HCEC 1CT (cell line): Measurements from ENCODE around the gene SPG11.
"Not testable (repeated sequence)": the region's sequence is repeated elsewhere in the genome, so short reads cannot be mapped to it uniquely, and the experiment has no call there.

ENCODE experiments used
- DNase-seq: peaks from one replicate; pipeline ENCODE4 v3.0.0-alpha.2; 2017

SPG11 gene

GRCh38 chr15:44673639-44674038 is 10.2 kb upstream of the SPG11 start:
- no peak for DNase-seq

GRCh38 chr15:44670087-44670950 is 6.9 kb upstream of the SPG11 start:
- no peak for DNase-seq

GRCh38 chr15:44668921-44669320 is 5.5 kb upstream of the SPG11 start:
- DNase-seq: no peak

- DNase-seq: no peak
These were observed 3.5 kb upstream of the SPG11 start for GRCh38 chr15:44667039-44667360.

GRCh38 chr15:44666210-44667038 is 3.0 kb upstream of the SPG11 start:
- DNase-seq: no peak

- DNase-seq: peak; percentile 58
These were observed 718 bp downstream of the SPG11 start for GRCh38 chr15:44662478-44663409.

GRCh38 chr15:44661576-44661975 is 1.9 kb downstream of the SPG11 start:
- DNase-seq: no peak

GRCh38 chr15:44659056-44659455 is 4.4 kb downstream of the SPG11 start:
- no peak for DNase-seq

- no peak for DNase-seq
These were observed 6.1 kb downstream of the SPG11 start for GRCh38 chr15:44657378-44657777.

GRCh38 chr15:44656913-44657312 is 6.5 kb downstream of the SPG11 start:
- DNase-seq: no peak

GRCh38 chr15:44656298-44656697 is 7.2 kb downstream of the SPG11 start:
- no peak for DNase-seq

GRCh38 chr15:44654858-44655257 is 8.6 kb downstream of the SPG11 start:
- DNase-seq: no peak

- no peak for DNase-seq
These were observed 15.8 kb downstream of the SPG11 start for GRCh38 chr15:44647637-44648036.

GRCh38 chr15:44647036-44647435 is 16.4 kb downstream of the SPG11 start:
- DNase-seq: no peak

- DNase-seq: no peak
These were observed 17.0 kb downstream of the SPG11 start for GRCh38 chr15:44646460-44646859.

- no peak for DNase-seq
These were observed 21.8 kb downstream of the SPG11 start for GRCh38 chr15:44641651-44642050.

GRCh38 chr15:44636976-44637375 is 26.5 kb downstream of the SPG11 start:
- DNase-seq: peak; percentile 2

- DNase-seq: peak; percentile 51
These were observed 29.9 kb downstream of the SPG11 start for GRCh38 chr15:44633603-44634002.

- not testable (repeated sequence) for DNase-seq
These were observed 38.2 kb downstream of the SPG11 start for GRCh38 chr15:44625286-44625685.

- no peak for DNase-seq
These were observed 40.3 kb downstream of the SPG11 start for GRCh38 chr15:44623178-44623577.

- no peak for DNase-seq
These were observed 43.4 kb downstream of the SPG11 start for GRCh38 chr15:44620081-44620480.

GRCh38 chr15:44616974-44617373 is 46.5 kb downstream of the SPG11 start:
- no peak for DNase-seq

- DNase-seq: no peak
These were observed 56.7 kb downstream of the SPG11 start for GRCh38 chr15:44606740-44607139.
